ENCODE results near the gene SIRPA.

The SIRPA gene

DNA sequence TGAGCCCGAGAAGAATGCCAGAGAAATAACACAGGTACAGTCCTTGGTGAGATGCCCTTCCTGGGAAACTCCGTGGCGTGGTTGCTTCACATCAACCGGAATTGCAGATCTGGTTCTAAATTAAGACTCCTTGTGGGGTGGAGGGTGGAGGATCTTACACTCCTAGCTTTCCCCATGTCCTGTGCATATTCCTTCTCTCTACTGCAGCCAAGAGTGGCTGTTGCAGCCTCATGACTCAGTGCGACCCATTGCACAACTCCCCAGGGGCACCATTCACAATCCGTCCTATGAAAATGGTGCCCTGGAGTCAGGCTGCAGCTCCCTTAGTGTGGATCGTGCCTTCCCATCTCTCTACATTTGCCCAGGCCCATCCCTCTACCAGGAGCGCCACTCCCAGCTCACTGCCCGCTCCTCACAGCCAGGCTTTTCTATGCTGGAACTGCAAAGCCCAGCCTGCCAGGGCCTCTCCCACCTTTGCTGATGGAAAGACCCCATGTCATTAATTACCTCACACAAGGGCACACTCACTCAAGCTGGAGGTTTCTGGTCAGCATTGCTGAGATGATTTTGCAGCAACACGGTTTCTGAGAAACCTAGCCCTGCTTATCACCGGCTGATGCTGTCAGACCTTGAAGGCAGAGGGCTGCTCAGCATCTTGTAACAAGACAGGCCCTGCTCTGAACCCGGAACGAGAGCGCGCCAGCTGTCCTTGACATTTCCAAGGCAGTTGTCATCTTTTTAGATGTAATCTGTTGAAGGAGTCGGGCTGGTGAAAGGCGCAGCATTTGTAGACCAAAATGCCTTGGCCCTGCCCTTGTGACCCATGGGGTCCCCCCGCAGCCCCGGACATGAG is 39.7 kb downstream of the SIRPA start:
- DNase-seq: no peak

DNA sequence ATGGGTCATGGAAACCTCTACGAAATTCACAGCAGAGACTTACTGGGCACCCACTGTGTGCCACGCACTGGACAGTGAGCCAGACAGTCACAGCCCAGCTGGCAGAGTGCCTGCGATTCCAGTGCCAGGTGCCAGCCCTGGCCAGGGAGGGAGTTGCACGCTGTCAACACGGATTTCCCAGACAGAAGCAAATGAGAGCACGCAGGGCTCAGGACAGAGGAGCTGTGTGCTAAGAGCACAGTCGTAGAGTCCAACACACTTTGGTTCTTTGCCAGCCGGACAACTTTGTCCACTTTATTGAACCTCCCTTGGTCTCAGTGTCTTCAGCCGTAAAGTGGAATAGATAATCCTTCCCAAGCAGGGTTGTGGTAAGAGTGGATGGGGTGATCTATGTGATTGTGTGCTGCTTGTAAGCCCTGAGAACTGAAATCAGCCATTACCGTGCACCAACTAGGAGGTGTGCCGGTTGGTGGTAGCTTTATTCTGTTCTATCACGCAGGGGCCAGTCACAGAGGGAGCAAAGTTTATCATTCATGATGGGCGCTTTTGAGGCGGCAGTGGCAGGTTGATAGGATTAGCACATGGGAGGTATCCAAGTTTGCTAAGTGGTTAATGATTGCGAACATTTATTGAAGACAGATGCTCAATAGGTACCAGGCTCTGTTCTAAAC is 40.6 kb downstream of the SIRPA start:
- DNase-seq: no peak

DNA sequence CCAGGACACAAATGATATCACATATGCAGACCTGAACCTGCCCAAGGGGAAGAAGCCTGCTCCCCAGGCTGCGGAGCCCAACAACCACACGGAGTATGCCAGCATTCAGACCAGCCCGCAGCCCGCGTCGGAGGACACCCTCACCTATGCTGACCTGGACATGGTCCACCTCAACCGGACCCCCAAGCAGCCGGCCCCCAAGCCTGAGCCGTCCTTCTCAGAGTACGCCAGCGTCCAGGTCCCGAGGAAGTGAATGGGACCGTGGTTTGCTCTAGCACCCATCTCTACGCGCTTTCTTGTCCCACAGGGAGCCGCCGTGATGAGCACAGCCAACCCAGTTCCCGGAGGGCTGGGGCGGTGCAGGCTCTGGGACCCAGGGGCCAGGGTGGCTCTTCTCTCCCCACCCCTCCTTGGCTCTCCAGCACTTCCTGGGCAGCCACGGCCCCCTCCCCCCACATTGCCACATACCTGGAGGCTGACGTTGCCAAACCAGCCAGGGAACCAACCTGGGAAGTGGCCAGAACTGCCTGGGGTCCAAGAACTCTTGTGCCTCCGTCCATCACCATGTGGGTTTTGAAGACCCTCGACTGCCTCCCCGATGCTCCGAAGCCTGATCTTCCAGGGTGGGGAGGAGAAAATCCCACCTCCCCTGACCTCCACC is 42.2 kb downstream of the SIRPA start:
- no peak for DNase-seq

DNA sequence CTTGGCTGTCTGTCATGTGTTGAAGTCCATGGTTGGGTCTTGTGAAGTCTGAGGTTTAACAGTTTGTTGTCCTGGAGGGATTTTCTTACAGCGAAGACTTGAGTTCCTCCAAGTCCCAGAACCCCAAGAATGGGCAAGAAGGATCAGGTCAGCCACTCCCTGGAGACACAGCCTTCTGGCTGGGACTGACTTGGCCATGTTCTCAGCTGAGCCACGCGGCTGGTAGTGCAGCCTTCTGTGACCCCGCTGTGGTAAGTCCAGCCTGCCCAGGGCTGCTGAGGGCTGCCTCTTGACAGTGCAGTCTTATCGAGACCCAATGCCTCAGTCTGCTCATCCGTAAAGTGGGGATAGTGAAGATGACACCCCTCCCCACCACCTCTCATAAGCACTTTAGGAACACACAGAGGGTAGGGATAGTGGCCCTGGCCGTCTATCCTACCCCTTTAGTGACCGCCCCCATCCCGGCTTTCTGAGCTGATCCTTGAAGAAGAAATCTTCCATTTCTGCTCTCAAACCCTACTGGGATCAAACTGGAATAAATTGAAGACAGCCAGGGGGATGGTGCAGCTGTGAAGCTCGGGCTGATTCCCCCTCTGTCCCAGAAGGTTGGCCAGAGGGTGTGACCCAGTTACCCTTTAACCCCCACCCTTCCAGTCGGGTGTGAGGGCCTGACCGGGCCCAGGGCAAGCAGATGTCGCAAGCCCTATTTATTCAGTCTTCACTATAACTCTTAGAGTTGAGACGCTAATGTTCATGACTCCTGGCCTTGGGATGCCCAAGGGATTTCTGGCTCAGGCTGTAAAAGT is 43.5 kb downstream of the SIRPA start:
- no peak for DNase-seq

DNA sequence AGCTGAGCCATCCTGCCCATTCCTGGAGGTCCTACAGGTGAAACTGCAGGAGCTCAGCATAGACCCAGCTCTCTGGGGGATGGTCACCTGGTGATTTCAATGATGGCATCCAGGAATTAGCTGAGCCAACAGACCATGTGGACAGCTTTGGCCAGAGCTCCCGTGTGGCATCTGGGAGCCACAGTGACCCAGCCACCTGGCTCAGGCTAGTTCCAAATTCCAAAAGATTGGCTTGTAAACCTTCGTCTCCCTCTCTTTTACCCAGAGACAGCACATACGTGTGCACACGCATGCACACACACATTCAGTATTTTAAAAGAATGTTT is 44.0 kb downstream of the SIRPA start:
- no peak for DNase-seq

DNA sequence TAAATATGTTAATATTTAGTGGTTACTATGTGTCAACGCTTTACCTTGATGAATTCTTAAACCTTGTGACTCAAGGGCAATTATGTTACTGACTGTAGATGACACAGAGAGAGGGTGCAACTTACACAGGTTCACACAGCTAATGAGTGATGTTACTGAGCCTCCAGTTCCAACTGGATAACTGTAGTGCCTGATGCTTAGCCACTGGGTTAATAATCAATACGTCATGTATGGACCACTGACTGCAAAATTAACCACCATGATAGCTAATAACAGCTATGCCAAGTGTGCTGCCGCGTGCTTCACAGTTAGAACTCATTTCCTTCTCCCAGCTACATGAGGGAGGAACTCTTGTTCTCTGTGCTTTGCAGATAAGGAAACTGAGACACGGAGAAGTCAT is 45.4 kb downstream of the SIRPA start:
- no peak for DNase-seq

DNA sequence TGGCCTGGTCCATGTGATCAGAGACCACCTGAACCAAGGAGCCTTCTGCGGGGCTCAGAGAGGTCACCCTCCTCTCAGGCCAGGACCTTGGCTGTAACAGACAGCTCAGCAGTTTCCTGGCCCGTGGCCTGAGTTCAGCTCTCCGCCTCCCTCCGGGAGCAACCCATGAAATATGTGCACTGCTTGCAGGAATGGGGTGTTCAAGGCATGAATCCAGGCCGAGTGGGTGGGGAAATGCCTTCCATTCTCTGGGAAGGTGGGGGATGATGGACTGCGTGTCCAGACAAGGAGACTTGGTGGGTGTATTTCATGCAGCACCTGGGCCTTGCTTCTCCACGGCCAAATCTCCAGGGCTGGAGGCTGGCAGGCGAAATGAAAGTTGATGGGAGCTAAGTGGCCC is 46.0 kb downstream of the SIRPA start:
- no peak for DNase-seq

DNA sequence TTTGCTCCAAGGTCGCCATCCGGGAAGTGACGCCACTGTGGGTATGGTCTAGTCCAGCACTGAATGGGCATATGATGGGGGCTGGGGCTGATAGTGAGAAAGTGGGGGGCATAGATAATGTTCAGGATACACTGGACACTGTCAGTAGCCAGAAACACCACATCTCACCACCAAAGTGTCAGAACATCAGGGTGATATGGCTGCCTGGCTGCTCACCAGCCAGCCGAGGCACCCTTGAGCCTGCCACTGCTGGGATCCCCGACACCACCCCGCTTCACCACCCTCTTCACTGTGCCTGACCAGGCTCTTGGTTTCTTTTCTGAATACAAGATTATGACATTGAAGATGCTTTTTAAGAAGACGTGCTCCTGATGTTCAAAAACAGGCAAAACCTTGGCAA is 46.9 kb downstream of the SIRPA start:
- no peak for DNase-seq

DNA sequence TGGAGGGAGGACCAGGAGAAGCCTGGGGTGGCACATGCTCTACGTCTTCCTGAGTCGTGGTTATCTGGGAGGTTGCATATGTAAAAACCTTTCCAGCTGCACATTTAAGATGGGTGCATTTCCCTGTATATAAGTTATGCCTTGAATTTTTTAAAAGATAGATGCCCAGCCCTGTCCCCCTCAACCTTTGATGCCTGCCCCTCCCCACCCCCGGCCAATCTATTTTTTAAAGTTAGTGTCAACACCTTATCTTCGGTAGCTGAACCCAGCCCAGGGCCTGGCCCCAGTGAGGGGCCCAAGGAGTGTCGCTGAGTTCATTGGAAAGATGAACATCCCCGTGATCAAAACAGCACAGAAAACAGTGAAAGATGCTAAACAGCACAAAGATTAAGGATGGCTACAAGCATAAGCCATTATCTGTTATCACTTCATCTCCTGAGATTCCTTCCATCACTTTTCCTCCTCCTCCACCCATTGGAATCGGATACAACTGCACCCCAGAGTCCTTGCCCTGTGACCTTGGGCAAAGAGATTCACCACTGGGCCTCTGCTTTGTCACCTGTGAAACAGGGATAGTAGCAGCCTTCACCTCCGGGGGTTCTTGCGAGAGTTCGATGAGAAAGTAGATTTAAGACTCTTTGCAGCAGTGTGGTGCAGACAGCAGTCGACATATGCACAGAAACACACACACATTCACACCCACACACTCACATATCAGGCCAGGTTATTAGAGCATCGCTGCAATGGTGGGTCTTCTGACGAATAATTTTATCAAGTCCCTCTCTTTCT is 47.5 kb downstream of the SIRPA start:
- no peak for DNase-seq

DNA sequence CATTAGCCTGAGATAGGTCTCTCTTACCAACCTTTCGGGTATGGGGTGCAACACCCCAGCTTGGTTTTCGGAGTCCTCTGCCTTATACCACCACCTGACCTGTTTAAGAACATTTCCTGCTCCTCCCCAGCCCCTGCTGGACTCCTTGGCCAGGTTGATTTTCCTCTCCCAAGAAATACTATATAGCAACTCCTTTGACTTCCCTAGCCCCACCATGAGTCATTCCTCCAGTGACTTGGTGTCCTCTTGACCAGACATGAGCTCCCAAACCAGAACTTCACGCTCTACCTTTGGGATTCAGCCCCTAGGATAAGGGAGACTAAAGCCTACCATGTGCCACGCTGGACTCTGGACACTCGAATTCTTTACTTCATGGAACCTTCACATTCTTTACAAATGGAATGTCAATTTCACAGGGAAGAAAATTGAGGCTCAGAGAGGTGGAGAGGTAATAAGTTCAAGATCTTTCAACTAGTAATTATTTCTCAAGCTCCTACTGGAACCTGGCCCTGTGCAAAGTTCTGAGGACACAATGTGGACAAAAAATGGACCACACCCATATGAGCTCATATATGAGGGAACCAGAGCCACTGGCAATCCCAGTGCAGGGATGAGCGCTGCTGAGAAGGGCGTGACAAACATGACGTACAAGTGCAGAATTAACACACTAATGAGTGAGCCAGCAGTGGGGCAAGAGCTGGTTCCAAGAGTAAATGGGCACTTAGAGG is 48.2 kb downstream of the SIRPA start:
- DNase-seq: no peak

DNA sequence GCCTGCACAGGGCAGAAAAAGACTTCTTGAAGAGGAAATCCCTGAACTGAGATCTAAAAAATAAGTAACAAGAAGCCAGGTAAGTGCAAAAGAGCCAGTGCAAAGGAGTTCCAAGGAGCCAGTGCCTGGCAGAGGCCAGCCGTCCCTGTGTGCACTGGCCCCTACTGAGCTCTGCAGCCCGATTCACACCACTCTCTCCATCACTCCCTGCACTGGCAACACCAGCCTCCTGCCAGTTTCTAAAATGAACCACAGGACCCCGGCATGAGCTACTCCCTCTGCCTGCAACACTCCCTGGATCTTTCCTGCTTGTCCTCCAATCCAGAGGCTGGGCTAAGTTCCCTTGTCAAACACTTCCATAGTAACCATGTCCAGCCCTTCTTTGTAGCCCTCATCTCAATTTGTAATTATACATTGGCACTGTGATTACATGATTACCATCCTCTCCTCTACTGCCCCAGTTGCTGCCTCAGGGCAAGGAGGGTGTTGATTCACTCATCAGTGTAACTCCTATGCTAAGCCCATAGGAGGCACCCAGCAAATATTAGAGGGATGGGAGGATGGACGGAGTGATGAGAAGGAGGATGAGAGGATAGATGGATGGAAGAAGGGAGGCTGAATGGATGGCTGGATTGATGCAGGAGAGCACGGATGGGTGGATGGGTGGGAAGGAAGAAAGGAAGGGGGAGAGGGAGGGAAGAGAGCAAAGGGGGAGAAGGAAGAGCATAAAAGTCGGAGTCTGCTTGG is 49.3 kb downstream of the SIRPA start:
- DNase-seq: no peak

DNA sequence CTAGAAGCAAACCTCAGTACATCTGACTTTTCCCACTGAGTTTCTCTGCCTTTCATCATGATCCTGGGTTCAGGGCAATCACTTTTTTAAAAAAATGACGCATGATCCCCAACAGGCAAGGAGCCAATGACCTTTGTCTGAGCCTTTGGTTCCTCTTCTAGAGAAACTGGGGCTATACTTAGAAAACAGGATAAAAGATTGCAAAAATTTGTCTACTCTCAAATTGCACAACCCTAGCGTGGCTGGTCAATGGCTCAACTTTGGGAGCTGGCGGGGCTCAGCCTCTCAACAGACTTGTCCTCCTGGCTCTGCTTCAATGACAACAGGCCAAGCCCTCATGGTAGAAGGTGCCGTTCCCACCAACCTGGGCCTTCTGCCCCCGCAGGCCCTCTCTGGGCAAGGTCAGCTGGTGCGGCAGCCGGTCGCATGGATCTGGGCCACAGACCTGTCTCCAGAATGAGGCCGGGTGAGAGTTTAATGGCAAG is 50.0 kb downstream of the SIRPA start:
- DNase-seq: no peak

DNA sequence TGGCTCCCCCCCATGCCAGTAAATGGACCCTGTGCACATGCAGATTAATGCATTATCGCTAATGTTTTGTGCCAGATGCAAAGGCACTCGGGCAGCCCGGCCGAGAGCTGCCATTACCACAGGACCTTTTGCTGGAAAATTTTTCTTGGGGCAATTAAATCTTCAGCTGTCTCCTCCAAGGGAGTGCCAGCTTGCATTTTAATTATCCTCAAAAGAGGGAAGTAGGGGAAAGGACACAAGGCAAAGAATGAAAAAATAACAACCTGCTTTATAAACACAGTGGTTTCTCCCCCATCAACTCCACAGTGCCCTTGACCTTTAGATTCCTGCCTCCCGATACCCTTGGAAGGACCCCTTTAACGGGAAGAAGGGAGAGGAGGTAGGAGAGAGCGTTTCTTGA is 50.5 kb downstream of the SIRPA start:
- no peak for DNase-seq

DNA sequence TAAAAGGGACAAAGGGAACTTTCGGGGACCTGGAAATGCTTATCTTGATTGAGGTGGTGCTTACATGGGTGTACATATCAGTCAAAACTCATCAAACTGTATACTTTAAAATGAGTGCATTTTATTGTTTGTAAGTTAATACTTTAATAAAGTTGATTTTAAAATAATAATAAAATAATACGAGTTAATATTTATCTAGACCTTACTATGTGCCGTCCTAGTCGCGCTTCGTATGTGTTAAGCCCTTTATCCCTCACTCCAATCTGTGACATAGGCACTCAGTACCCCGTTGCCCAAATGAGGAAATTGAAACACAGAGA is 51.2 kb downstream of the SIRPA start:
- no peak for DNase-seq

DNA sequence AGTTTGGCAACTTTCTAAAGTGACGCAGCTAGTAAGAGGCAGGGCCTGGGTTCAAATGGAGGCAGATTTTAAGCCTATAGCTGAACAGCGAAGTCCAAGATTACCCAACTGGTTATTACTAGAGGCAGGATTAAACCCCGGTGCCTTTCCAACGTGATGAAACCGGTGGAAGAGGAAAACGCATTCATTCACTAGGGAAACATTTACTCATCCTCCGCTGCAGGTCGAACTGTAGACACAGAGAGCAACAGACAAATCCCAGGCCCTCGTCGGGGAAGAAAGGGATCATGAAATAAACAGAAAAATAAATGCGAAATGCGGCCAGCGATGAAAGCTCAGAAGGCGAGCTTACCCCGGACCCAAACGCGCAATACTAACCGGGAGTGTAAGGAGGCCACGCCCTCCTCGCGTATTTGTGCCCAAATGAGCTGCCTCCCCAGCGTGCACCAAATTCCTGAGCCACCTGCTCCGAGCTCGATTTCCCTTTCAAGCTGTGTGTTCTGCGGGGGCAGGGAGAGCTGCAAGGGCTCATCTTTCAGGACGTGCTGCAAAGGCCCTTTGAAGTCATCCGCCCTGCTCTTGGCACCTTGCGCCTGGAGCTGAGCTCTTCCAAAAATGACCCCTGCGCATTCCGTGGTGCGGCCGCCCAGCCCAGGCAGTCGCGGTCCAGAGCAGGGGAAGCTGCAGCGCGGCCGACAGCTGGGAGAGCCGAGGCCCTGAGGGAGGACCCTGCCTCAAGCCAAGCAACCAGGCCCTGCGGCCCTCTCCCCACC is 51.7 kb downstream of the SIRPA start:
- no peak for DNase-seq

DNA sequence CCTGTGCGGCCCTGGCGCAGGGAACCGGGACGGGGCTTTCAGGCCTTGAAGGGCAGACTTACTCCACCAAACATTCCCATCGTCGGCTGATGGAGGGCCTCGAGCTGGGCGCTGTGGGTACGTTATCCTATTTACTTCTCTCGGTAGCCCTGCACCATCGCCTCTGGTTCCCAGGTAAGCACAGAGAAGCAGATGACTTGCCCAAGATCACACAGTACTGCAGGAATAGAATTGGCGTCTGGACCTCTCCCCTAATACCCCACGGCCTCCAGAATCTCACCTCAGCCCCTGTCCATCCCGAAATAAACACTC is 52.3 kb downstream of the SIRPA start:
- no peak for DNase-seq

DNA sequence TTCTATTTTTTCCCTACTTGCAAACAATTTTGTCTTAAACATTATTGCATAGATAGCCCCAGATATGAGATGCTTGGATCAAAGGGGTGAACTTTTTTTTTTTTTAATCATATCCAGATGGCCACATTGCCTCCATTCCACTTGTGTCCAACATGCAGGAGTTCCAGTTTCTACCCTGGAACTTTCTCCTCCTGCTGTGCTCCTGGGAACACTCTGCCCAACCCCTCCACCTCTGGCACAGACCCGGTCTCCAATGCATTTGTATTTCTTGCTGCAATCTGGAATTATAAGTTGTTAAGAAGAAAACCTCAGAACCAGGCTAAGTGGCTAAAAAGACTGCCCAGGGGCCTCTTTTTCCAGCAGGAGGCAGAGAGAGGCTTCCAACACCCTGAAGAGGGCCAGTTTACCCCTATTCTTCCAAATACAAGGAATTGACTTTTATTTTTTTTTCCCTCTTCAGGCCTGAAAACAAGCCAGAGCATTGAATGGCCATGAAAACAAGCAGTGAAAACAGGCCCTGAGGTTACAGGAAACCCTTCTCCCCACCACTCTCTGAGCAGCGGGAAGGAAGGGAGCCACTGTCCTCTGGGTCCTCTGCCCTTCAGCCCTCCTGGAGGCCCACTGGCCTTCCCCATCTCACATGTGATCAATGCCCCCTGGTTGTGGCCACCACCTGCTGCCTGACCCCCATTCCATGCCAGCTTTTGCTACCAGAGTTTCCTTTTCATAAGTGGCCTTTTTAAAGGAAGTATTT is 54.3 kb downstream of the SIRPA start:
- no peak for DNase-seq

DNA sequence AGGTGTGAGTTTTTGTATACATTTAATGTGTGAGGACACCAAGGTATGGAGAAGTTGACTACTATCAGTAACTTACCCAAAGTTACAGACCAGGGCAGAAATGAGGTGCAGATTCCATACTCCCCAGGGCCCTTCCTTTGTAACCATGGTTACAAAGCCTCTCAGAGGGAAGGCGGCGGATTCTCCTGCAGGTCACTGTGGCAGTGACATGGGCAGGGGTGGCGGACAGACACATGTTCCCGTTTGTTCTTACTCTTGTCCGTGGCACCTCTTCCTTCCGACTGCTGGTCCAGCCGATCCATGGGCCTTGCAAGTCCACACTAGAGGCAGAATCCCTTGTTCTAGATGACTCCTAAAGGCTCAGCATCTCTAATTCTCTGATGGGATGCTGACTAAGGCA is 55.6 kb downstream of the SIRPA start:
- no peak for DNase-seq

DNA sequence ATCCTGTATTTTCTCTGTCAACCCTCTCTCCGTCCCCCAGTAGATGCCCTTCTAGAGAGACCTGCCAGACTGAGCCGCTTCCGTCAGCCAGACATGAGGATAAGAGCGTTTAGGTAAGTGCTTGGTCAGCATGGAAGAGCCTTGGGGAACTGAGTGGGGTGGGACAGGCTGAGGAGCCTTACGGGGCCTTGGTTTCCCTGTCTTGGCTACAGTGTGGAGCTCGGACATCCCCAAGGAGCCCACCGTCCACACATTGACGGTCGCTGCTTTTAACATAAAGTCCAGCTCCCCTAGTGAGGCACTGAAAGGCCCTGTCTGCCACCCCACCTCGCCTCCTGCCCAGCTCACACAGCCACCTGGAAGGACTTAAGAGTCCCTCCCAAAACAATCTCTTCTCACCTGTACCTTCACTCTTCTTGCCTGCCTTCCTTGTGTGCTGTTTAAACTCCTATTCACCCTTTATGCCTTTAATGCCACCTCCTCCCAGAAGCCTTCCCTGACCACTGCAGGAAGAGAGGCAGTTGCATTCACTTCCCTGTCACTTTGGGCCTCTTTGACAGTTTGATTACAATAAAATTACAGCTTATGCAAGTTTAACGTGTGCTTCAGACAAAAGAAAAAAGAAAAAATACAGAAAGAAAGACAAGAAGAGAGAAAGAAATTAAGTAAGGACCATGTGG is 56.4 kb downstream of the SIRPA start:
- DNase-seq: no peak

All from NCI-H748 treated with DMSO at 0.1 percent for 48 hours (cell line).